GM12878 (cell line): Measurements from ENCODE around the gene SYPL1. TPM values are rescaled to one million over a fixed set of nuclear protein-coding genes. Genes with fewer than 3 reads are reported as not detected.

Source experiments
- ATAC-seq: fragments of 200-7000 bp; cut with Tn5 transposase; 3 replicates; pipeline ENCODE4 v1.9.1; 2020; ENCODE audit warnings: mild to moderate bottlenecking, moderate library complexity
- BruUV-seq: library from RNA; stranded (reverse); fragments of 400-500 nt; replicated peaks from 2 replicates; lab custom pipeline; 2021; lab: Mats Ljungman, UMichigan
- CTCF ChIA-PET: fragments of 300-600 bp; sonication (Branson Sonifier 250); formaldehyde crosslinking; extraction: SDS; loops from one replicate; lab custom pipeline; 2021; ENCODE audit warnings: inconsistent platforms; lab: Yijun Ruan, JAX
- POLR2A ChIA-PET: fragments of 350-600 bp; formaldehyde crosslinking; extraction: SDS; loops from one replicate; lab custom pipeline; 2021; ENCODE audit warnings: inconsistent platforms; lab: Charles Lee
- RAD21 ChIA-PET: fragments of 300-600 bp; sonication (Branson Sonifier 250); formaldehyde crosslinking; loops from one replicate; lab custom pipeline; 2023; ENCODE audit warnings: antibody characterized with exemption; ENCODE audit not compliant: unreplicated experiment; lab: Charles Lee
- SMC1A ChIA-PET: fragments of 300-600 bp; sonication (Branson Sonifier 250); formaldehyde crosslinking; loops from one replicate; lab custom pipeline; 2023; ENCODE audit not compliant: unreplicated experiment, uncharacterized antibody; lab: Charles Lee
- DNase-seq: peaks from one replicate; pipeline ENCODE4 v3.0.0-alpha.2; 2011; ENCODE audit warnings: low read depth, low spot score
- FAIRE-seq: peaks from 3 replicates; lab custom pipeline; 2011; peaks lifted over from hg19 to GRCh38; lab: Jason Lieb, UNC
- H2AFZ ChIP-seq: 2 replicates; pipeline ENCODE4 v1.6.0; 2011; ENCODE audit warnings: low read depth, low read length, control low read depth; ENCODE audit not compliant: control insufficient read depth
- H3K27ac ChIP-seq: 2 replicates; pipeline ENCODE4 v1.5.1; 2011; ENCODE audit warnings: control low read depth; ENCODE audit not compliant: control insufficient read depth, insufficient read depth
- H3K27me3 ChIP-seq, 2 experiments: replicated peaks in 1 of 2; 2 replicates each; pipeline versions ENCODE4 v1.6.0 to v1.6.1; 2011; ENCODE audit warnings: low read length in 1 of 2; ENCODE audit not compliant: control insufficient read depth in 2 of 2, insufficient read depth in 2 of 2
- H3K36me3 ChIP-seq, 2 experiments: 2 replicates each; pipeline ENCODE4 v1.5.1; 2011; ENCODE audit warnings: low read length in 1 of 2; ENCODE audit not compliant: control insufficient read depth in 2 of 2, insufficient read depth in 2 of 2
- H3K4me1 ChIP-seq: 2 replicates; pipeline ENCODE4 v1.6.1; 2011; ENCODE audit warnings: mild to moderate bottlenecking, low read length, moderate library complexity, mixed read lengths; ENCODE audit not compliant: control insufficient read depth, insufficient read depth
- H3K4me2 ChIP-seq: 2 replicates; pipeline ENCODE4 v1.6.0; 2011; ENCODE audit warnings: control low read depth; ENCODE audit not compliant: control insufficient read depth, insufficient read depth
- H3K4me3 ChIP-seq: fragments of 200-600 bp; sonication (generic); 2 replicates; pipeline ENCODE4 v1.5.1; 2016
- H3K79me2 ChIP-seq: 2 replicates; pipeline ENCODE4 v1.6.0; 2011; ENCODE audit warnings: low read length; ENCODE audit not compliant: control insufficient read depth, insufficient read depth
- H3K9ac ChIP-seq: 2 replicates; pipeline ENCODE4 v1.8.0; 2011; ENCODE audit warnings: low read length, control low read depth, mixed read lengths; ENCODE audit not compliant: control insufficient read depth, insufficient read depth
- H3K9me3 ChIP-seq: replicated peaks from 3 replicates; pipeline ENCODE4 v1.5.1; 2011; ENCODE audit warnings: mild to moderate bottlenecking, low read length; ENCODE audit not compliant: control insufficient read depth, insufficient read depth
- H4K20me1 ChIP-seq: 2 replicates; pipeline ENCODE4 v1.6.0; 2011; ENCODE audit not compliant: control insufficient read depth, insufficient read depth
- BACH1 ChIP-seq: fragments of 450-650 bp; IDR thresholded peaks from 2 replicates; pipeline ENCODE4 v1.6.1; 2017; ENCODE audit warnings: mild to moderate bottlenecking, borderline replicate concordance
- CBX5 ChIP-seq: sonication (generic); IDR thresholded peaks from 2 replicates; pipeline ENCODE4 v1.6.1; 2016; ENCODE audit warnings: low read depth, moderate library complexity, mild to moderate bottlenecking, inconsistent platforms
- CEBPB ChIP-seq, 2 experiments: fragments of 150-350 bp in 1 of 2; IDR thresholded peaks; 2 replicates each; pipeline ENCODE4 v1.6.1; 2012 to 2014; ENCODE audit warnings: low read depth in 2 of 2, low read length in 2 of 2, borderline replicate concordance in 1 of 2, inconsistent platforms in 1 of 2
- DPF2 ChIP-seq: fragments of 450-650 bp; IDR thresholded peaks from 2 replicates; pipeline ENCODE4 v1.6.1; 2017; ENCODE audit warnings: mild to moderate bottlenecking
- NR2C2 ChIP-seq: IDR thresholded peaks from 2 replicates; pipeline ENCODE4 v1.6.1; 2011; ENCODE audit warnings: borderline replicate concordance, low read depth; ENCODE audit not compliant: control insufficient read depth, insufficient read length
- RUNX3 ChIP-seq: IDR thresholded peaks from 2 replicates; pipeline ENCODE4 v1.6.1; 2012; ENCODE audit warnings: low read length, inconsistent platforms
- SREBF2 ChIP-seq: IDR thresholded peaks from 2 replicates; pipeline ENCODE4 v1.6.1; 2012; ENCODE audit warnings: mild to moderate bottlenecking, low read length
- WRNIP1 ChIP-seq: IDR thresholded peaks from 2 replicates; pipeline ENCODE4 v1.6.1; 2011; ENCODE audit warnings: low read depth, low read length, improper control_type of control experiment, borderline replicate concordance
- YY1 ChIP-seq: IDR thresholded peaks from 2 replicates; pipeline ENCODE4 v1.6.1; 2011; ENCODE audit warnings: low read depth, mild to moderate bottlenecking, low read length
- ZNF207 ChIP-seq: fragments of 450-650 bp; IDR thresholded peaks from 2 replicates; pipeline ENCODE4 v1.6.1; 2014; ENCODE audit warnings: antibody characterized with exemption, mild to moderate bottlenecking, borderline replicate concordance
- ZNF622 ChIP-seq: fragments of 450-650 bp; IDR thresholded peaks from 2 replicates; pipeline ENCODE4 v1.6.1; 2017; ENCODE audit warnings: mild to moderate bottlenecking, inconsistent platforms
- WGBS: methylation state at CpG from one replicate; pipeline ENCODE4 v1.1.6; 2016; ENCODE audit warnings: low lambda C conversion rate; ENCODE audit not compliant: insufficient replicate concordance, insufficient coverage; ENCODE audit errors: missing lambda C conversion rate; 5-methylcytosine and 5-hydroxymethylcytosine counted together
- in situ Hi-C: fragments of 300-500 bp; cut with MboI; formaldehyde crosslinking; loops from 9 replicates; pipeline ENCODE4 v1.14.3; 2018; ENCODE audit warnings: mixed read lengths
- intact Hi-C: fragments of 100-400 bp; cut with micrococcal nuclease; formaldehyde crosslinking; loops from one replicate; pipeline ENCODE4 v1.14.2; 2022; ENCODE audit not compliant: unreplicated experiment
- polyA plus RNA-seq, 11 experiments: library from polyadenylated mRNA; depleted of rRNA in 4 of 11; unstranded in 6 of 11; stranded (reverse) in 5 of 11; fragments of >200 nt; fragmentation: Nextera tagmentation in 4 of 11; fragmentation: Illumina TruSeq in 1 of 11; extraction: Ambion mirVana in 4 of 11; extraction: Trizol in 1 of 11; gene quantifications; 1 replicate in 1 of 11; 2 replicates in 10 of 11; pipeline versions ENCODE4 v1.2.1 to v1.2.3, GENCODE V29; 2011 to 2016; ENCODE audit warnings: inconsistent platforms in 2 of 11, missing spikeins in 2 of 11, low read depth in 1 of 11
- total RNA-seq, 4 experiments: library from RNA; depleted of rRNA in 3 of 4; stranded (reverse); fragments of >200 nt in 3 of 4; fragmentation: Illumina TruSeq in 1 of 4; extraction: Trizol in 1 of 4; gene quantifications; 2 replicates each; pipeline versions ENCODE4 v1.2.1 to v1.2.3, GENCODE V29; 2013 to 2021

SYPL1 gene
- total and polyA plus RNA-seq, 10 of the 15 experiments (the other 5 are each of a cell fraction or from before 2014, with no cell fraction given) = 34.5 to 177 (median 87.3) TPM

DNA sequence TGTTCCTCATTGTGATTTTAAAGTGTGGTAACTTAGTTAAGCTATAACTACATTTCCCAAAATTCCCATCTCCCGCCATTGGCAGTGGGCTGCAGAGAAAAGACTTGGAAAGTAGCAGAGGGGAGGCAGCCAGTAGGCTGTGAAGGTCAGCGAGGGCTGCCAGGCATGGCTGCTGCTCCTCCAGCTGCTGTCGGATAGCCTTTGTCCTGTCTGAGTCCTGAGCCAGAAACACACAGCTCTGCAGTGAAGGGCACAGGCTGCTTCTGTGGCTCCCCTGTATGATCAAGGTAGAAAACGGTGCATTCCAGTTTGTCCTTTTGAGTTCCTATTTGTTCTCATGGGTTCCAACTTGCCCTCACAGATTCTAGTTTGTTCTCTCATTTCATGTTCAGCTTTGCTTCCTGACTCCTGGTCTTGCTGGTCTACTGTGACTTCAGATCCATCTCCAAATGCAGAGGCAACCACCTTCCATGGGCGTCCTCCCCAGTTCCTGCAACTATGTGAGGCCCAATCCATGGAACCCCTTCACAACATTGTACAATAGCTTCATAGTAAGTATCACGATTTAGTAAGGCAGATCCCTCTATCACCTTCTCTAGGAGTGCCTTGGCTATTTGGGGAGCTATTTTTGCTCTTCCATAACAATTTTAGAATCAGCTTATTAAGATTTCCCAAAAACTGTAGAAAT is 31.7 kb downstream of the SYPL1 start:
- CTCF ChIA-PET = interaction anchor here (0.7 to 5.9 kb wide), 8 partner anchors 8 to 320 kb away, joined by 3 to 24 read pairs (median 4); no protein-coding TSS in a partner anchor
- ATAC-seq (no peak), DNase-seq (no peak)
- 90% methylated on average over 6 of the region's 6 CpGs for WGBS
- RAD21 ChIA-PET = interaction anchor here (0.7 to 1.2 kb wide), 3 partner anchors 10 to 85 kb away, joined by 3 to 4 read pairs (median 3); no protein-coding TSS in a partner anchor
- in situ Hi-C loops = no loop called here
- H3K4me2 ChIP-seq = no peak overlapping the region
- no TSS peak for BruUV-seq
- H3K9me3 ChIP-seq = no peaks in the 10 kb centered on the region
- TF ChIP-seq NR2C2 (no peak), DPF2 (no peak), CBX5 (no peak), CEBPB (IDR thresholded peaks at IDR 0.05; ENCODE audit: borderline replicate concordance in 1 of 2, low read depth in 2 of 2, low read length in 2 of 2) (no peak), WRNIP1 (no peak), ZNF207 (no peak), BACH1 (no peak), YY1 (no peak), ZNF622 (no peak), RUNX3 (no peak), SREBF2 (no peak)
- TF ChIP-seq, all 136 proteins: peak for 0
- no peak overlapping the region for H3K9ac ChIP-seq
- no peaks in the 10 kb centered on the region for H3K27me3 ChIP-seq
- H4K20me1 ChIP-seq = no peaks in the 10 kb centered on the region
- ChIA-PET POLR2A (interaction anchor here (0.8 to 1.1 kb wide), 3 partner anchors 8 to 31 kb away, joined by 3 read pairs; partner anchors contain the start of gene SYPL1), SMC1A (interaction anchor here (0.6 to 7.8 kb wide), 10 partner anchors 9 to 1113 kb away, joined by 3 to 78 read pairs (median 4); no protein-coding TSS in a partner anchor)
- no peaks in the 10 kb centered on the region for H3K79me2 ChIP-seq
- H3K4me1 ChIP-seq = peaks cover 12% of the 10 kb centered on the region
- no peak for FAIRE-seq
- no peak overlapping the region for H3K4me3 ChIP-seq
- H2AFZ ChIP-seq = no peak overlapping the region
- intact Hi-C loops = no loop called here
- no peak overlapping the region for H3K27ac ChIP-seq
- no peaks in the 10 kb centered on the region for H3K36me3 ChIP-seq
